Stimulated activated CD4-positive, alpha-beta T cell treated with anti-CD3 and anti-CD28 coated beads, Interleukin-12 subunit alpha, Interleukin-12 subunit beta, amount 100 ng/mL, for 4 hours (primary cell): ENCODE results near the gene PCSK2.

Source experiments
- DNase-seq: peaks from one replicate; pipeline ENCODE4 v3.0.0-alpha.2; 2020

The PCSK2 gene

DNA sequence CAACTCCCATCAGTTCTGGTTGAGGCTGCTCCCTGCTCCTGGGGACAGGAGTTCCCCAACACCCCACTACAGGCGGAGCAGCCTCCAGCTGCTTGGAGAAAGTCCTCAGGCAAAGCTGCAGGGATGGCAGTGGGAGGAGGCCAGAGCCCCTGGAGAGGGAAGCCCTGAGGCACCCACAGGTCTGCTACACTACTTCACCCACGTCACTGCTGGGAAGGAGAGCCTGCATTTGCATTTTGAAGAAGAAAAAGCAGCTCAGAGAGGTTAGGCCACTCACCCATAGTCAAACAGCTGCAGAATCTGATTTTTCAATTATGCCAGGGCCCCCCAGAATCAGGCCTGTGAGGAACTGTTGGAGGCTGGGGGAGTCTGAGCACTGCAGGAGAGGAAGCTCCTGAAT lies 287.1 kb downstream of the PCSK2 start:
- DNase-seq = no peak

DNA sequence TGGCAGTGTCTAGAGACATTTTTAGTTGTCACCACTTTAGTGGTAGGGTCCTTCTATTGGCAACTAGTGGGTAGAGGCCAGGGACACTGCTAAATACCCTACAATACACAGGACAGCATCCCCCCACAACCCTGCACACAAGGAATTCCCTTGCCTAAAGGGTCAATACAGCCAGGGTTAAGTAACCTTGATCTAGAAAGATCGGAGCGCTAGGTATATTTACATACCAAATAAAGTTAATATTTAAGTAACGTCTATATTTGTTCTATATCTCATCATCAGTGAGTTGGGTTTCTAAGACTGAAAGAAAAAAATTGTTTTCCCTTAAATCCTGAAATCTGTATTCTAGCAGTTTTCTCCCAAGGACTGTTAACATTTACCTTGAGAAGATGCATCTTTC lies 288.2 kb downstream of the PCSK2 start:
- DNase-seq = no peak

DNA sequence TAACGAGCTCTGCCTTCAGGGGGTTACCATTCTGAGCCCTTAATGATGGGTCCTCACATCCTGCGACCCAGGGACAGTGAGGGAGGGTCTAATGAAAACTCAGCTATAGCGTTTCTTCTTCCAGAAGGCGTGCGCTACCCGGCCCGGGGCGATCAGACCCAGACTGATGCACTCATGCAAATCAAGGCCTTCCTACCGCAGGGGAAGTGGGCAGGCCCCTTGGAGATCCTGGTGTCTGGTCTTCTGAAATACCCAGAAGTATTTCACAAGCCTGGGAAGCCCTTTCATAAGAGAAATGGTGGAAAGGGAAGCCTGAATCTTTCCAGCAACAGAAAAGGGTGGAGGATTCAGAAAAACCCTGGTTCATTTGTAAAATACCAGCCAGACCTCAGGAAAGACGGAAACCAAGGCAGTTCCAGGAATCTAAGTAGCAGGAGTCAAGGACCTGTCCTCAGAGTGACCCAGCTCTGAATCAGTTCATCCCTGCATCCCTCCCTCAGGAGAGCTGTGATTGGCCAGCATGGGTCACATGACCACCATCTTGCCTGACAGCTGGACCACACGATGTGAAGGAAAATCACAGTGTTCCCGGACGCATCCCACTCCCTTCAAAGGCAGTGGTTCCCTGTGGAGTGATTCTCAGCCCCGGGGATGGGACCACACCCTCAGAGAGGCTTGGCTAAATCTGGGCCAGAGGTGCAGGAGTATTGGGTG lies 291.7 kb downstream of the PCSK2 start:
- DNase-seq = no peak

DNA sequence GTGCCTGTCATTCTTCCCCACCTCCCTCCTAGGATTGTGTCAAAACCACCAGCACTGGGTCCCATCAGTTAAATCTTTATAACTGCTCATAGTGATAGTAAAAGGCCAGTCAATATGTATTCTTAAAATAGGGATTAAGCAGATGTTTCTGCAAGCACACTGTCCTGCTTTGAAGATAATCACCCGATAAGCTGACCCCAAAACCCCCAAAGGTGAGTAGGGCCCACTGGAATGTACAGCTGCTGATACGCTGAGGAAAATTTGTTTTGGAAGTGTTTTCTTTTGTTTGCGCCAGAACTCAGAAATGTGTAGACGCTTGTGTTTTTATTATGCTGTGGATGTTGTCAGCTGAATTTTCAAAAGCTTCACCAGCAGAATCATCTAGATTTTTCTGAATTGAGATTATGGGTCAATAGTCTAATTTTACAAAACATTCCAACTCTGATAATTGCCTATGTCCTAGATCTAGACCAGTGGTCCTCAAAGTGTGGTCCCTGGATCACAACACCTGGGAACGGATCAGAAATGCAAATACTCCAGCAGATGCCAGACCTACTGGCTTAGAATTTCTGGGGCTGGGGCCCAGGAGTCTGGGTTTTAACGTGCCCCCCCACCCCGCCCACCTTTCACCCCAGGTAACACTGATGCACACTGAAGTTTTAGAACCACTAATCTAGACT lies 292.9 kb downstream of the PCSK2 start:
- DNase-seq = no peak

DNA sequence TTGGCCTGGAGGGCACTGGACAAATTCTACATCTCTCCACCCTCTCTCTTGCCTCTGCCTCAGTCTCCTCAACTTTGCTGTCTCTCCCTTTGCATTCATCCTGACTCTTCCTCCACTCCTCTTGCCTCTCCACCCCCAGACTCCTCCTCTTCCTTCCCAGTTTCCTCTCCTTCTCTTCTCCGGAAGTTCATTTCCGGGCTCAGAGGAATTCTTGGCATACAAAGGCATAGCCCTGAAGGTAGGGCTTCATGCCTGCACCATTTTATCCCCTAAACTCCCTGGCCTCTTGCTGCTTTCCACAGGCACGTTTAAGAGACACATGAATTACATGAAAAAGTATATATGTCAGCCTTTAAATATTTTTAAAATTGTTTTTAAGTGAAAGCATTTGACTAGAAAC lies 293.7 kb downstream of the PCSK2 start:
- no peak for DNase-seq

DNA sequence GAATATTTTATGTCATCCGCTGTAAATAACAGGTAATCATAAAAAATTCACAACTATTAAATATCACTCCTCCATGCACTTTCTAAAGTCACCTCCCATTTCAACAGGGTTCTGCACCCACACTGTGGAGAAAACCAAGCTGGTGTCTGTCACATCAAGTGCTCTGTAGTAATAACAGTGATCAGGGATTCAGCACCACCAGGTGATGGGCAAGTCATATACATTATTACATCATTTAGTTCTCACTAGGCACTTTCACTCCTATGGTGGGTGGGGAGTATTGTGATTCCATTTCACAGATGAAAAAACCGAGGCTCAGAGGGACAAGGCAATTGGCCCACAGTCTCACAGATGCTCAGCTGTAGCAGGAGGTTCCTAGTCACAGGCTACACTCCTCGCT lies 295.7 kb downstream of the PCSK2 start:
- no peak for DNase-seq

DNA sequence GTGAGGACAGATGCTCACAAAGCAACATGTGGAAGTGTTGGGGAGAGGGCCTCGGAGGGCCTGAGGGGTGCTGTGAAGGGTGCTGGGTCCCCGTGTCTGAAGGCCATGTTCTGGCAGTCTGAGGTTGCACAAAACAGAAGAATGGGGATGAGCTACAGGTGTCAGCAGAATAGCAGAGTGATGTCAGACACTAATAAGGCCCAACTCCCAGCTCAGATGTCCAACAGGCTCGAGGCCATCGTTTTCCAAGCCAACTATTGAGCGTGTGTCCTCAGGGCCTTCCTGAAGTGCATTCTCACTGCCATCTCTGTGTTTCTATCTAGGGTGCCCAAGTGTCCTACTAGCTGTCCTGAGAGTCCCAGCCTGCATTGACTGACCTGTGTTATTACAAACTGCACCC lies 296.5 kb downstream of the PCSK2 start:
- DNase-seq = no peak

DNA sequence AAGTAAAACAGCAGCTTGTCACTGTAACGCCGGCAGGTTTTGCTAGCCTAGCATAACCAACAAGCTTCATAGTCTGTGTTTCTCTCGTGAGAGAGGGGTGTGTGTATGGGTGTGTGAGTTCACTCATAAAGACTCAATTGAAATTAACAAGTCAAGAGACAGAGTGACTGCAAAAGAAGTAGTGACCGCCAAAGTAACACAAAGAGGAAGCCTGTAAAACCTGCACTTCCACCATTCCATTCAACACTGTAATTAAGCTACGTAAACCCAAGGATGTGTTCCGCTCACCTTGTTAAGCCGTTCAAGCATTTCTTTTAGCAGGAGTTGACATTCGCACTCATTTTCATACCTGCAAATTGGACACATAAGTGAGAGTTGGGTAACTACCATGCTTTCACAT lies 297.7 kb downstream of the PCSK2 start:
- no peak for DNase-seq

DNA sequence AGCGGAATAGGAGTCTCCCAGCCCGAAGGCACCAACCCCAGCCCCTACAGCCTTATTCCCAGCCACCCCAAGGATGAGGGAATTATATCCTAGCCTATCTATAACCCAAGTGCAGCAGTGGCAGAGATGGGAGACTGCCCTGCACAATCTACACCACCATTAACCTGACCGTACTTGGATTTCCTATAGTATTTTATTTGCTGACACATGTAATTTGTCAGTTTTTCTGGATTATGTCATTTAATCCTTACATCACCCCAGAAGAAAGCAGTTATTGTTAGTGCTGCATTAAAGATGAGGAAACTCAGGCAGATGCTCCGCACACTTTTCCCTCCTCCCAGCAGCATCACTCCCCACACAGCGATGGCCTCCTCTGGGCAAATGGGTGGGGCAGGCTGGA lies 298.3 kb downstream of the PCSK2 start:
- no peak for DNase-seq

DNA sequence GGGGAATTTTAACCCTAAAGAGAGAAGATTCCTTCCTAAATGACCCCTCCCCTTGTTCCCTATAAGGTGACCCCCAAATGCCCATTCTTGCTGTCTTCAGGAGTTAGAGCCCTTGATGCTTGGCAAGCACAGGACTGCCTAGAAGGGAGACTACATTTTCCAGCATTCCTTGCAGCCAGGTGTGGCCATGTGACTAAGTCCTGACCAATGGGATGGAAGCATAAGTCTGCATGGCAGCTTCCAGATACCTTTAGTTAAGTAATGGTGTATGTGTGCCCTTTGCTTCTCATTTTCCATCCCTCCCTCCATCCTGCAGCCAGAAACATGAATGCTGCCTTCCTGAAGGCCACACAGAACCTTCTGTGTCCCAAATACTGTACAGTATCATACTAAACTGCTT lies 298.8 kb downstream of the PCSK2 start:
- DNase-seq = no peak

DNA sequence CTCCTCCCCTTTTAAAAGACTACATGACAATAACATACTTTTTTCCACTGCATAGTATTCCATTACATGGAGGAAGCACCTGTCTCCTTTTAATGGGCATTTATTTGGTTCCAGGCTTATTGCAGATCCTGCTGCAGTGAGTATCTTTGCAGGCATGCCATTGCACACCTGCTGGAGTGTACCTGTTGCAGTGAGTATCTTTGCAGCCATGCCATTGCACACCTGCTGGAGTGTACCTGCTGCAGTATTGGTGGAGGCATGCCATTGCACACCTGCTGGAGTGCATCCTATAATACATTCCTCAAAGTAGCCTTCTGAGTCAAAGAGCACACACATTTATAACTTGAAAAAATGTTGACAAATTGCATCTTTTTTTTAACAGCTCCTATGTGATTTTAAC lies 302.7 kb downstream of the PCSK2 start:
- DNase-seq = no peak

DNA sequence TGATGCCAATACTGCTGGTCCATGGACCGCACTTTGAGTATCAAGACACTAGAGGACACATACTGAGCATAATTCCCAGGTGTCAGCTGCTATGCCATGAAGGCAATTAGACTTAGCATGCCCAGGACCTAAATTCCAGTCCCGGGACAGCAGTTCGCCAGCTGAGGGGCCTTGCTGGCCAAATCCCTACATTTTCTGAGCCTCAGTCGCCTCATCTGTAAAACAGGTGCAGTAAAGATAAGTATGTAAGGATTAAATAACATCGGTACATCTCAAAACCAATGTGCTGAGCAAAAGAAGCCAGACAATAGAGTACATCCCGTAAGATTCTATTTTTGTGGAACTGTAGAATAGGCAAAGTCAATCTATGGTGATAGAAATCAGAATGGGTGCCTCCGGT lies 303.3 kb downstream of the PCSK2 start:
- no peak for DNase-seq

DNA sequence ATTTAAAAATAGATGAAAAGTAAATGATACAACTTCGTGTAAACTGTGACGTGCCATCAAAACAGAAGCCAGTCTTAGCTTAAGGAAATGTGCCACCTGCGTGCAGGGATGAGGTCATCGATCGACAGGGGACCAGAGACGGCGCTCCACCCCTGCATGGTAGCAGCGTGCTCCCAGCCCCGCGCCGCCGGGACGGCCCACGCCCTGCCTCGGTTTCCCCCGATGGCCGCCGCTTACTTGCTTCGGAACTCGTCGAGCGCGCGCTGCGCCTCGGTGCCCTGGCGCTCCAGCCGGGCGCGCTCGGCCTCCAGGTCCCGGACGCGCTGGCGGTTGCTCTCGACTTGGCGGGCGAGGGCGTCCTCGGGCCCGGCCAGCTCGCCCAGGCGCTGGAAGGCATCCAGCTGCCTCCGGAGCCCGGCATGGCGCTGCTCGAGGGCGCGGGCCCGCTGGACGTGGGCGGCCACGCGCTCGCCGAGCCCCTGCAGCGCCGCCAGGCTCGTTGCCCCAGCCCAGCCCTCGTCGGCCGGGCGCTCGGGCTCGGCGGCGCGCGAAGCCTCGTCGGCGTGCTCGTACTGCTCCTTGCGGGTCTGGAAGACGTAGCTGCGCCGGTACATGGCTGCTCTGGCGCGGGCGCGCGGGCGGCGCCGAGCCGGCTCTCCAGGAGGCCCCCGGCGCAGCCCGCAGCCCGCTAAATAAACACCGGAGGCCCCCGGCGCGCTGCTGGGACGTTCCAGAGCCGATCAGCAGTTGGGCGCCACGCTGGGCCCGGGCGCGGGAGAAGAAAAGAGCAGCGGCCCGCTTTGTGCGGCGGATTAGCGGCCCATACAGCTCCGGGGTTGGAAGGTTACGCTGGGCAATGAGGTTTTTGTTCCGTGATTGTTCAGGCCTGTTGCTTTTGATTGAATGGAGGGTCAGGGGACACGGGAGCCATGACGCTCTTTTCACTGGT lies 304.1 kb downstream of the PCSK2 start, which contains the start of gene BFSP1:
Gene BFSP1 (minus strand): TSS at position 664 of the 949 bp plus-strand sequence. CDS start 50 bp downstream, at position 614.
- DNase-seq = peak; percentile 44

DNA sequence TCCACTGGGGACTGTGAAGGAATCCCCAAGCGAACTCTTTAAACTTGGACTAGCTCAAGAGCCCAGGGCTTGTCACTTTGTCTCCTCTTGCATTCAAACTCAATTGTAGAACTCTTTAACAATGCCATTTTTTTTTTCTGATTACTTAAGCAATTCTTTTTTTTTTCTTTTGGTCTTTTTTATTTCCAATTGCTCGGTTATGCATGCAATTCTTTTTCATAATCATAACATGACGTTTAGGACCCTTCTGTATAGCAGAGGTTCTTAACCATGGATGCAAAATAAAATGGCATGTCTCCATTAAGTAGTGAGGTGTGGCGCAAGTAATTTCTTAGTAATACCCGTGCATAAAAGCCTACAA lies 304.8 kb downstream of the PCSK2 start:
- DNase-seq = no peak

DNA sequence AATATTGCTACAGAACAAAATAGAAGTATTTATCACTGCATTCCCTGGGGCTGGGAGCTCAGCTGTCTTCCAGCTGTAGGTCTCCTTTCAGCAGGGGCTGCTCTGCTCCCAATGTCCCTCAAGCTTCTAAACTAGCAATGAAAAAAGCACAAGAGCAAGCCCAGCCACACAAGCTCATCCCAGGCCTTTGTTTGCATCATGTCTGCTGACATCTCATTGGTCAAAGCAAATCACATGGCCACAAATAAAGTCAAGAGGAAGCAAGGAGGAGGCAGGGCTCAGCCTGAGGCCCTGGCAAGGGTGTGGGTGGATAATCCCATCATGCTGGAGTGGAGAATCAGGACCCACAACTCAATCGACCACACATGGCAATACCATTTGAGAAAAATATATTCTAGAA lies 306.6 kb downstream of the PCSK2 start:
- DNase-seq = no peak

DNA sequence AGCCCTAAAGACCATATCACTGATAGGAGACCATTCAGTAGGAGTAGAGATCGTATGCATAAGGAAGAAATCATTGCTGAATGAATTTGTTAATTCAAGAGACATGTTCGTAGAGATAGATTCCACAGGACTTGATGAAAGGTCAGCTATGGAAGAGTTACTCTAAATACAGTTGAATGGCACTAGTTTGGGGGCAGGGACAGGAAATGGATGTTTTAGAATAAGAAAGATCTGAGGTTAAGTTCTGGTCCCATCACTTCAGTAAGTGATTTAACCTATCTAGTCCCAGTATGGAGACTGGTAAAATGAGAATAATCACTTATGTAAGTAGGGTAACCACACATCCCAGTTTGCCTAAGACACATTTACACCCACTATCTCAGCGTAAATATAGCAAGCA lies 307.2 kb downstream of the PCSK2 start:
- DNase-seq = no peak
